Activated CD8-positive, alpha-beta memory T cell treated with anti-CD3 and anti-CD28 coated beads, Interleukin-2, amount 50 U/mL, for 48 hours (primary cell): ENCODE measurements around the gene HOXD11.
A peak's percentile ranks its signal among the peaks of the same experiment; 100 is the strongest.

ENCODE experiments used
- DNase-seq: peaks from one replicate; pipeline ENCODE4 v3.0.0-alpha.2; 2020

The HOXD11 gene

DNA sequence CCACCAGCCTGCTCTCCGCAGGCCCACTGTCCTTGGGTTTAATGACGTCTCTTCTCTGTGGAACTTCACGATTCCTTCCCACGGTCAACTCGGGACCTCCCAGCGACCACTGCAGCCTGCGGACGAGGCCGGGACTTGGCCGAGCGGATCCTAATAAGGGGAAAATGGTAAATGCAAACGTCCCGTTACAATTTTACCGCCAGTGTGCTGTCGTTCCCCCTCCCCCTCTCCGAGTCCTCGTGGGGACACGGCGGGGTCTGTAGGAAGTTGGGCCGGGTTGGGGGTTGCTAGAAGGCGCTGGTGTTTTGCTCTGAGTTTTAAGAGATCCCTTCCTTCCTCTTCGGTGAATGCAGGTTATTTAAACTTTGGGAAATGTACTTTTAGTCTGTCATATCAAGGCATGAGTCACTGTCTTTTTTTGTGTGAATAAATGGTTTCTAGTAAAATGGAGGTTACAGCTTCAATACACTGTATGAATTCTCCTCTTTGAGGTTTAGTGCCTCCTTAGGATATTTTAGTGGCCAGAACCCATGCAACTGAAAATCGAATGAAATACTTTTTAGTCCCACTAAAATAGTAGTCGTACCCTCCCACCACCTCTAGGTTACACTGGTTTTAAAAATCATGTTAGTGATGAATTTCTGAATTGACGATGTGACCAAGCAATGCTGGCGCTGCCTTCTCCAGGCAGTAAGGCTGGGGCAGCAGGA, 2.3 kb downstream of the HOXD11 start:
- peak; percentile 43 for DNase-seq

DNA sequence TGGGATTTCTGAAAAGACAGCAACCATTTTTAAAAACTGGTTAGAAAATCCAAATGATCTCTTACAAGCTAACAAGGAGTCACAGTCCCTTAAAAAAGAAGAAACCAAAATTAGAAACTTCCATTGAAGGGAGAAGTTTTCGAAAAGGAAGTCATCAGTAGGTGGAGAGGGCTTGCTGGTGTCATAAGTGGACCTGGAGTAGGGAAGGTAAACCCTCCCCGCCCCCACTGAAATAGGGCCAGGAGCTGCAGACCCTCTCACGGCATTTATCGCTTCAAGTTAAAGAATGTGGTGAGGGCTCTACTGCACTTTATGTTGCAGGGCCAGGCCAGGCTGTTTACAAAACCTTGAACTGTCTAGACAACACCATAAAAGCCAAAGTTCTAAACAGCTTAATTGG, 2.9 kb downstream of the HOXD11 start:
- DNase-seq: no peak

DNA sequence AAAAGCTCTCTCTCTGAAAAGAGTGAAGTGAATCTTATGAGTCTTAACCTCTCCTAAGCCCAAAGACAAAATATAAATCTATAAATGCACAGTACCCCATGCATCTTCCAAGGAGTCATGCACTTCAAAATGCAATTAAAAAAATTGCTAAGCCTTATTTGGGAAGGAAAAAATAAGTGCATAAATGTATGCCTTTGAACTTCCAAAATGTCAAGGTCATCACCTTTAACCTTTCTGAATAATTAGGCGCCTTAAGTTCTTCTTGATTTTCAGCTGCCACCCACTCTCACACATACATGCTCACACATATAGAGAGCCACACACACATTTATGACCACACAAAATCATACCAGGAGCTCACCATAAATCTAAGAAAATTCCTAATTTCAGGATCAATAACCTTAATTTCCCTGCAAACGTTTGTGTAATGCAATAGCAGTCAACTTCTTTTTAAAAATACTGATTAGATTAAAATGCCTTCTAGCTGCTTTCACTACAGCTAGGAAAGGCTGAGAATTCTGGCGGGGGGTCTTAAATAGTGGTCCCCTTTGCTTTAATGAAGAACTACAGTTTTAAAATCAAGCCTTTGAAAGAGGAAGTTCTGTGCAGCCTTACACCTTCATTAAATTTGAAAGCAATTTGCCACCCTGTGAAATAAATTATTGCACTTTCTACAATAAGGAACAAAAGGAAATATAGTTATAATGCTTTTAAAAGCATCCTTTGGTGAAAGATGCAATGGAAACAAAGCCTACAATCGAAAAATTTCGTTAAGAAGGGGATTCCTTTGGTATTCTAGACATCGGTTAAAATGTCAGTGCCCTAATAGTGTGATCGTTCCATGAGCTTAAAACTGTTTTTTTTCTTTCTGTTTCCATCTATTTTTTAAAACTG, 3.6 kb downstream of the HOXD11 start:
- DNase-seq: no peak

DNA sequence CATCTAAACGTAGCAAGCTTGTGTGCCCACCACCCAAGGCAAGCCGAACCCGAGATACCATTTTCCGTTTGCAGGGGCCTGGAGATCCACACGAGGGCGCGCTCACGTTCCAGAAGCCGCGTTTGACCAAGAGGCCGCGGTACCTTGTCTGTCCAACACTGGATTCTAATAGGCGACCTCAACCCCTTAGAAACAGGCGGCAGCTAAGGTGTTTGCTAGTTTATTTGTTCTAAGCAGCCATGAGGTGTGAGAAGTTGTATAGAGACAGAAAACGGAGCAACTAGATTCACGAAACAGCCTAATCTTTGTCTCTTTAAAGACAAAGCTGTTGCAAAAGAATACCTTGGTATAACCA, 4.2 kb downstream of the HOXD11 start:
- no peak for DNase-seq

DNA sequence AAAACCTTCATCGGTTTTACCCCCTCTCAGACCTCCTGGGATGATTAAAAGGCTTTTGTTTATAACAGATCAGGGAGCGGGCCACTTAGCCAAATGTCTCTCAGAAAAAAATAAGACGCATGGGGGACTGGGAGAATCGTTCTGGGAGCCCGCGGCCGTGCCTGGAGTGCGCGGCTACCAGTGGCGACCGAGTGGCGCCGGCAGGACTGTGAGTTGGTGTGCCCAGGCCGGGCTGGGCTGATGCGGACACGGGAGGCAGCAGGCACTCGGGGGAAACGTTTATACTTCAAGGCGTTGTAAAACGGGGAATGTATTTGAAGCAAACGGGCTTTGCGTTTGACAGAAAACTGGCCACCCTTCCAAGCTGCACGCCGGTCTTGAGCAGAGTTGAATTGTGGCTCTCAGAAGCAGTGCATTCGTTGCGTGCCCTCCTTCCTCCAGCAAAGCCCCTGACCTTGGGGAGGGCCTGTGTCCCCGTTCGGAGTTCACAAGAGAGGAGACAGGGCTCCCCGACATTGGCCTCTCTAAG, 4.8 kb downstream of the HOXD11 start:
- DNase-seq: no peak

DNA sequence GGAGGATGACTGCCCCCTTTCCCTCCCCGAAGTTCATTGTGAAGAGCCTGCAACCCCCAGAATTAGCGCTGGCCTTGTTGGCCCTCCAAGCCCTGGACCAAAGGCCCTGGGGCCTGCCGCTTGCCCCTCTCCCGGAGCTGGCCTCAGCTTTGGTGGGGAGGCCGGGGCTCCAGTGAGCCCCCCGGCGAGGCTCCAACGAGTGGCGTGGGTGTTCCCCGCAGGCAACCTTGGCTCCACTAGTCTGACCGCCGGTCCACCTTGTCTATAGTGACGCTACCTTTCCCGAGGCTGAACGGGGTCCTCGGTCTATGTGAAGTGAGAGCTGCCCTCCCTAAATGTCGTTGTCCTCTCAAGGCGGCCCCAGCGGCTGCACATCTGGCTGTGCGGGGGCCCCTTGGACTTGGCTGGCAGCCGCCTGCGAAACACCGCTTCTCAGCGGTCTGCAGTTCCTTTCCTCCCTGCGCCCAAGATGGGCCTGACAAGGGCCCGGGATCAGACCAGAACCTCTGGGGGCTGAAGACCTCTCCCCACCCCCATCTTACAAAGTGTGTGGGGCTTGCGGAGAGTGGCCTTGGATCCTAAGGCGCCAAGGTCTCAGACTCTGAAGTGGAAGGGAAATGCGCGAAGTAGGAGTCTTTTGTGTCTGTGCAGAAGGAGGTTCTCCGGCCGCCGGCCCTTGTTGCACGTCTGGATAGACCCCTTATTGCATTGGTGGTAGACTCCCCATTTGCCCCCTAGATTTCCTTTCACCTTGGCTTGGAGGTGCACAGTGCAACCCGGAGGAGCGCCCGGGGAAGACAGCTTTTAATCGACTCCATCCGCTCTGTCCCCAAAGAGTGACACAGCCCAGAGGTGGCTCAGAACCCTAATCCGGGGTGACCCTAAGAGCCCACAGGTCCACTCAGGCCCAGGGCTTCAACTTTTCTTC, 5.6 kb downstream of the HOXD11 start:
- peak; percentile 44 for DNase-seq

DNA sequence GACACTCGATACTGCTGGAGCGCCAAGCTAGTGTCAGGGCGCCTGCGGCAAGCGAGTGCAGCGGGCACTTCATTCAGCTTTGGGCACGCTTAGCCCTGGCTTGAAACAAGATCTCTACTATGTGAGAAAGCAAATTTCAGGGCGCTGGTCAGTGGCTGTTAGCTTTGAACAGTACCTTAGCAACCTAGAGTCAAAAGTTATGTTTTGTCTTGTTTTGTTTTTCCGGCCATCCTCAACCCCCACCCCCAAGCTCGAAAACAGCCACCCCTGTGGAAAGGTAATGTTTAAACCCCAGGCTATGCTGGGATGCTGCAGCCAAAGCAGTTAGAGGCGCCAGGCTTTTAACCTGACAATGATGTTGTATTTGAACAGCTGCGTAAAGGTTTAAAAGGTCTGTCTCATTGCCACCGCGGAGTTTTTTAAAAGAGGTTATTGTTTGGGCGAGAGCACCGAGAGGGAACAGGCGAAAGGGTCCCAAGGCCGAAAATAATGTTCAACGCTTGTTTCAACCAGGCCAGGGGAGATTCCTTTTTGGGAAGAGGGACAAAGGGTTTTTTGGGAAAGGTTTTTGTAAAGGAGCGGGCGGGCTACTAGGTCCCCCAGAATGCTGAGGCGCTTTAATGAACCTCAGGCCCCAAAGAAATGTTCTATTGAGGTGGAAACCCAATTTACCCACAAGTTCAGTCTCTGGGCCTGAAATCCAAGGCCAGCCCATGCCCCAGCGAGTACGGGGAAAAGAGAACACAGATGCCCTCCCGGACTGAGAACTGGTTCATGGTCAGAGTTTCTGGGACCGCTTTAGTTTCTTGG, 7.2 kb downstream of the HOXD11 start:
- DNase-seq: peak; percentile 23

DNA sequence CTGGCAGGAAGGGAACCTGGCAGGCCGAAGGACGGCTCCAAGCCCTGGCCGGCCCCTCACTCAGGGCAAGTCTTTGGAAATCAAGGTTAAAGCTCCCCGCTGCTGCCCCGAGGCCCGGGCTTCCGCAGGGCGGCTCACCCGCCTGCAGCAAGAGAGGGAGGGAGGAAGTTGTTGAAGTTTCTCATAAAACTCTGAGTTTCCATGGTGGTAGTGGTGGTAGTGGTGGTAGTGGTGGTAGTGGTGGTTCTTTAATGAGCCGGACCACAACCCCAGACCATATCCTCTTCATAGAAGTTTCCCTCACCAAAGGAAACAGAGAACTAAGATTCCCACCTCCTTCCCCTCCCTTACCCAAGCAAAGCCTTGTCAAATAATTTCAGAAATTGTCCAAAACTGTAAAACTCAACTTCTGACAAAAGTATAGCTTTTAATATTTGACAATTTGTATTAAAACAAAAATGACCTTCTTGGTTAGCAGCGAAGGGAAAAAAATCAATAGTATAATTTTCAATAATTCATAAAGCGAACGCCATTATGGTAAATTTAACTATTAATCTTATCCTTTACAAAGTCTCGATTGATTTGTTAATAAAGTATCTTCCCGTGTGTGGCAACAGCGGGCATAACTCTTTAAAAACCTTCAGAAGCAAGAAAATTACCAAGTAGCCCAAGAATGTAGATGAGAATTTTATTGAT, 8.0 kb downstream of the HOXD11 start:
- peak; percentile 48 for DNase-seq

DNA sequence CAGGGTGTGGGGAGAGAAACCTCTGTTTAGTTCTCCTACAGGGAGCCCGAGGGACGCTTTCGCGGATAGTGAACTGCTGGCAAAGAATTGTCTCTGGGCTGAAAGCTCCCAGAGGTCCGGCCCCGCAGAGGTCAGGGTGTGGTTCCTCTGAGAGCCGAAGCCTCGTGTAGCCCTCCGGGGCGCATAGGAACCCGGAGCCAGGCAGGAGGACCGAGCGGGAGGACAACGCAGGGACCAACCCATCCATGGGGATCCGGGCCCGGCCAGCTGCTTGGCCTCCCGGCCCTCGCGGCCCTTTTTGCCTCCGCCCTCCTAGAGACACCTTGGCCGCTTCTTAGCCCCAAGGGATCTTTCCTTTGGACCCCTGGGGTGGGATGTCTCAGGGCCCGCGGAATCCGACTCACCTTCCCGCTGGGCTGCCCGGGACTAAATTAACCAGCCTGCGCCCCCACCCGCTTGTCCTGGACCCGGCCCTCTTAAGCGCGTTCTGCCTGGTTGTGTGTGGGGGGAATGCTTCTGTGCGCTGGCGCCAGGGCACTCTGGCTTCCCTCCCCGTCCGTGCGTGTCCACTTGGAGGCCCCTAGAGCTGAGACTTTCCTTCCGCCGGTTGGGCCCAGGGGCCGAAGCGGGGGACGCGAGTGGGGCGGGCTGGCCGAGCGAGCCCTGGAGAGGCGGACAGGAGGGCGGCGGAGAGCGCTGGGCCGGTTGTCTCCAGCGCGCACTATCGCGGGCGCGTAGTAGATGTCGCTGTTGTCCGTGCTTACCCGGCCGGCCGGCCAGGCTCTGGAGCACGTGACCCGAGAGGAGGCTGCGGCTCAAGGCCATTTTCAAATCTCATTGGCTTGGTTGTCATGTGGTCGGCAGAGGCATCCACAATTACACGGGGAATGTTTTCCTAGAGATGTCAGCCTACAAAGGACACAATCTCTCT, 9.1 kb downstream of the HOXD11 start, which contains the start of gene HOXD10:
Gene HOXD10, plus strand, starts transcription at position 896 of the 931 bp plus-strand sequence. CDS start 56 bp downstream, outside the sequence.
- peak; percentile 50 for DNase-seq

DNA sequence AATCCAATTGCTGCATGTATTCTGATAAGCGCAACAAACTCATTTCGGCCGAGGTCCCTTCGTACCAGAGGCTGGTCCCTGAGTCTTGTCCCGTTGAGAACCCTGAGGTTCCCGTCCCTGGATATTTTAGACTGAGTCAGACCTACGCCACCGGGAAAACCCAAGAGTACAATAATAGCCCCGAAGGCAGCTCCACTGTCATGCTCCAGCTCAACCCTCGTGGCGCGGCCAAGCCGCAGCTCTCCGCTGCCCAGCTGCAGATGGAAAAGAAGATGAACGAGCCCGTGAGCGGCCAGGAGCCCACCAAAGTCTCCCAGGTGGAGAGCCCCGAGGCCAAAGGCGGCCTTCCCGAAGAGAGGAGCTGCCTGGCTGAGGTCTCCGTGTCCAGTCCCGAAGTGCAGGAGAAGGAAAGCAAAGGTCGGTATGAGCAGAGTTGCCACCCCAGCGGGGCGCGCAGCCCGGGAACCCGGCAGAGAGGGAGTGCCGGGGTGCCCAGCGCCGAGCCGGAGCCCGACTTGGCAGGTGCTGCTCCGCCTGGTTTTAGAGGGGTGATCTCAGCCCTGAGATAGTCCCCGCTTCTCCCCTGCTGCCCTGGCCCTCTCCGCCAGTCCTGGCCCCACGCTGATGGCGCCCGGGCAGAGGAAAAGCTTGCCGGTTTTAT, 10.2 kb downstream of the HOXD11 start:
- no peak for DNase-seq

DNA sequence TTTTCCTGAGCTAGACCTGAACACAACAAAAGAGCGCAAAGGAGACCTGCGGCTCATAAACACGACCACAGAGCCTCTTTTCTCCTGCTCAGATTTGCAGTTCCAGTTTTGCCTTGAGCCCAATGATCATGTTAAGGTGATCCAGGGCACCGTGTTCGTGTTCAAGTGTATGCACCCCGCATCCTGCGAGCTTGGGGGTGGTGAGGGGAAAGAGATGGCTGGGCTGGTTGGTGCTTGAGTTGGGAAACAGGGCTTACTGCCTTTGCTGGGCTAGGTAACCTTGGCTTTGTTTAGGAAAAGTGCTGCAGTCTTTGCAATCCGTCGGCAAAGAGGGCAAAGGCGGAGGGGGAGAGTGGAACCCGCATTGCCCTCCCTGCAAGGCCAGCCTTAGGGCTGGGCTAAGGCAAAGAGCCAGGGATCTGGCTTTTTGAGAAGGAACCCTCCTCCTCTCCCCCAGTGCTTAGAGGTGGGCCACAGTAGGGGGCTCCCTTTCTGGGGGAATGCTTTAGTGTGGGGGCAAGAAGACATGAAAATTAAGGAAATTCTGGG, 10.8 kb downstream of the HOXD11 start:
- DNase-seq: no peak

DNA sequence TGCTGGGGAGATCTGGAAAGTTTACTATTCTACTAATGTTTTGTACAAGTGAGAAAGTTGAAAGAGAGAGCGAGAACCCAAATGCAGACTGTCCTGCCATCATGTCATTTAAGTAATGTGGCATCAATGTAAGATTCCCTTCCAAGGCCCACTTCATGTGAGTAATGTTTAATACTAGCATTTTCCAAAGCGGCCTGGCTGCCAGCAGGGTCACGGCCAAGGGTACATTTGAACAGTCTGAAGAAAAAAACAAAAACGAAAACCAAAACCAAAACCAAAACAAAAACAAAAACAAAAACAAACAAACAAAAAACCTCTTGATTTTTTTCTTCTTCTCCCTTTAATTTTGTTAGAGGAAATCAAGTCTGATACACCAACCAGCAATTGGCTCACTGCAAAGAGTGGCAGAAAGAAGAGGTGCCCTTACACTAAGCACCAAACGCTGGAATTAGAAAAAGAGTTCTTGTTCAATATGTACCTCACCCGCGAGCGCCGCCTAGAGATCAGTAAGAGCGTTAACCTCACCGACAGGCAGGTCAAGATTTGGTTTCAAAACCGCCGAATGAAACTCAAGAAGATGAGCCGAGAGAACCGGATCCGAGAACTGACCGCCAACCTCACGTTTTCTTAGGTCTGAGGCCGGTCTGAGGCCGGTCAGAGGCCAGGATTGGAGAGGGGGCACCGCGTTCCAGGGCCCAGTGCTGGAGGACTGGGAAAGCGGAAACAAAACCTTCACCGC, 11.7 kb downstream of the HOXD11 start:
- DNase-seq: no peak

DNA sequence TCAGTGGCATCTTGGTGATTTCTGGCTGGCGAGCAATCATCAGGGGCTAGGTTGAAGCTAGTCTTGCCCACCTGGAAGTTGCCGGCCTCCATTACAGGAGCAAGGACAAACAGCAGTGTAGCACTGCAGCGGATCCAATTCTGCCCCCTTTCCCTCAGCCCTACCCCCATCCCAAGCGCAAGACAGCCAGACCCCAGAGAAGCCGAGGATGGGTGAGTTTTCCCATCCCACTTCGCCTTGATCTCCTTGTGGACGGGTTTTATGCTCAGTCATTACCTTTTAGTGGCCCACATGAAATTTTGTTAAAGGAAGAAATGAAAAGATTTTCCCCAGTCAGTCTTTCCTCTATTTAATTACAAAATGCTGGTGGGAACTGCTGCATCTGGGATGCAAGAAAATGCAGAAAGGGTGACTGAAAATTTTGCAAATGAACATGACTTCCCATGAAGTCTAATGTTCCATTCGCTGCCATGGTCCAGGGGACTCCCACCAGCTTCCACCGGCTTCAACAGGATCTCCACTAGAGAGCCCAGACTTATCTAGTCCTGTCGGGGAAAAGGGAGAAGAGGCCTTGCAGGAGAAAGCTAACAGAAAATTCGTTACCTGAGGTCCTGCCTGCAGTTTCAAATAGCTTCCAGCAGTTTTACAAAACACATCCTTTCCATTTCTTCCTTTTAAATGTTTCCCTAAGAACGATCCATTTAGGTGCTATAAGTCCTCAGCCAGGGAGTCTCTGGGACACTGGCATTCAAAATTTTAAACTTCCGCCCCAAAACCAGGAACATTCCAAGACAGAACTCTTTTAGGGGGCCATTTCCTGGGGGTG, 13.5 kb downstream of the HOXD11 start:
- no peak for DNase-seq

DNA sequence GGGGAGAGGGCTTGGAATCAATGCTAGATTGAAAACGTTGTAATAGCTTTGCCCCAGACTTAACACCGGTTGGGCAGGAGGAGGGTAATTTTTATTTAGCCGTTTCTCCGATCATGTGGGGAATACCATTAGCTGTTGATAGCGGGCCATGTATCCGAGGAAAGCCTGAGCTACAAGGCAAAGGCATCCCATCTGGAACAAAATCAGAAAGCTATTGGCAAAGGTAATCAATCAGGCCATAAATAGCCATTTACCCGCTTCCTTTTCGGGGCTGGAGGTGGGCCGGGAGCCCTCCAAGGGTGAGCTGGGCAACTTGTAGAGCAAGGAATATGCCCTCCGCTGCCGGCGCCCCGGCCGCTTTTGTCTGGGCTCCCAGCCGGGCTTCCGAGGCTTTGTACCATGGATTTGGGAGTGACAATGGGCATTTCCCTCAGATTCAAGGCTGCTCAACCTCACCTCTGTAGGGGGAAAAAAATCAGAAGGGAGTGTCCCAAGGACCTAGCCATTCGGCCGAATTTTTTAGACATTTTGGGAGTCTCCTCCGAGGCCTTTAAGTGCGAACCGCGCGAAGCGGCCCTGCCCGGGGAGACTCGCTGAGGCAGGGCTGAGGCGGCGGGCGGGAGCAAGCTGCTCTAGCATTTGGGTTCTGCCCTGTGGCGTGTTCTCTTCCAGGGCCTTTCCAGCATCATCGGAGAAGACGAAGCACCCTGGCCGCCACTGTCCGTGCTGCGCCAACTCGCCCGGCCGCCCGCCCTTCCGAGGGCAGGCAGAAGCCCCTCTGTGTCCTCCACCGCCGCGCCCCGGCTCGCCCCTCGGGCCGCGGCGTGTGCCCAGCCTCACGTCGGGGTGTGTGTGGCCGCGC, 14.3 kb downstream of the HOXD11 start:
- DNase-seq: peak; percentile 43

DNA sequence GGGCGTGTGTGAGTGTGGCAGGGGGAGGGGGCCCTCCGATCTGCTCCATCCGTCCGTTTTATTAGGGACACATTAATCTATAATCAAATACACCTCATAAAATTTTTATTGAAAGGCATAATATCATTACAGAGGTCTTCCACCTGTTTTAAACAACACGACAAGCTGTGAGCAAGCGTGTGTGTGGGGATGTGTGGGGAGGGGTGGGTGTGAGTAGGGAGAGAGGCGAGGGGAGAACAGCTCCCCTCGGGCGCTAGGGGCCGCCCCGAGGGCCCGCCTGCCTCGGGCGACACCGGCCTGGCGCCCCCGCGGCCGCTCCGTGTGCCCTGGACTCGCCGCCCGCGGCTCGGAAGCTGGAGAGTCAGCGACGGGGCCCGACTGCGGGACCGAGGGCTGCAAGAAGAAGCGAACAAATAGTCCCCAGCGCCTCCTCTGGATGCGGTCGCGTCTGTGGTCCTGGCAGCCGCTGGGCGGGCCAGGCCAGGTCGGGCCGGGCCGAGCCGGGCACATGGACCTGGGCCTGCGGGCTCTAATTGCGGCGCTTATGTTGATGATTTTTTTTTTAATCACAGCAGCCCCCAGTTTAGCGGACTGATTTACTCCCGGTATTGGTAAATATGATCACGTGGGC, 15.1 kb downstream of the HOXD11 start:
- peak; percentile 61 for DNase-seq
